Measurements from ENCODE around the gene ZKSCAN2.

The ZKSCAN2 gene

GRCh38 chr16:25199457-25199856 is 58.2 kb downstream of the ZKSCAN2 start:
- H3K36me3 ChIP-seq (ENCODE audit: control insufficient read depth in 2 of 2, insufficient read depth in 1 of 2, low read length in 2 of 2) = no peaks in the 10 kb centered on the region
- TF ChIP-seq ZNF843 (tag by site-specific recombination; IDR thresholded peaks at IDR 0.05) (no peak), ZNF560 (tag by site-specific recombination; IDR thresholded peaks at IDR 0.05; ENCODE audit: borderline replicate concordance) (no peak), ZBTB48 (tag by site-specific recombination; IDR thresholded peaks at IDR 0.05) (no peak)
- no peaks in the 10 kb centered on the region for H3K4me1 ChIP-seq (ENCODE audit: control insufficient read depth, insufficient read depth, low read length)
- CTCF ChIA-PET = interaction anchor here (0.6 to 1.5 kb wide), 3 partner anchors 9 to 118 kb away, joined by 3 to 6 read pairs (median 3); no protein-coding TSS in a partner anchor
- no peaks in the 10 kb centered on the region for H3K9me3 ChIP-seq (ENCODE audit: control insufficient read depth, insufficient read depth, low read depth, low read length)
- no peak overlapping the region for H3K27ac ChIP-seq (ENCODE audit: extremely low read depth, low read depth, low read length)
- POLR2A ChIA-PET = no interaction called here
- H3K4me3 ChIP-seq (ENCODE audit: low read depth, low read length) = no peak overlapping the region

GRCh38 chr16:25198021-25198420 is 59.6 kb downstream of the ZKSCAN2 start:
- CTCF ChIA-PET = no interaction called here
- no peaks in the 10 kb centered on the region for H3K9me3 ChIP-seq (ENCODE audit: control insufficient read depth, insufficient read depth, low read depth, low read length)
- TF ChIP-seq YY2 (tag by site-specific recombination; IDR thresholded peaks at IDR 0.05) = no peak
- TF ChIP-seq ZNF138 (tag by site-specific recombination; IDR thresholded peaks at IDR 0.05; ENCODE audit: borderline replicate concordance) = no peak
- no peak for TF ChIP-seq ZNF792 (tag by site-specific recombination; IDR thresholded peaks at IDR 0.05)
- no peak for TF ChIP-seq GLI4 (tag by site-specific recombination; IDR thresholded peaks at IDR 0.05)
- TF ChIP-seq ZNF335 (tag by site-specific recombination; conservative IDR thresholded peaks at IDR 0.05) = no peak
- TF ChIP-seq ZBTB49 (tag by site-specific recombination; IDR thresholded peaks at IDR 0.05; ENCODE audit: low read depth) = no peak
- TF ChIP-seq ZNF132 (tag by site-specific recombination; IDR thresholded peaks at IDR 0.05; ENCODE audit: borderline replicate concordance) = no peak
- TF ChIP-seq SP7 (tag by site-specific recombination; IDR thresholded peaks at IDR 0.05) = no peak
- TF ChIP-seq TCF7L2 (IDR thresholded peaks at IDR 0.05; ENCODE audit: borderline replicate concordance, low read depth, low read length) = no peak

GRCh38 chr16:25194273-25194878 is 63.3 kb downstream of the ZKSCAN2 start:
- CTCF ChIA-PET = no interaction called here
- POLR2A ChIA-PET = no interaction called here

More at GRCh38 chr16:25198021-25198420, 59.6 kb downstream of the ZKSCAN2 start:
- no peak overlapping the region for H3K27ac ChIP-seq (ENCODE audit: extremely low read depth, low read depth, low read length)
- no peaks in the 10 kb centered on the region for H3K36me3 ChIP-seq (ENCODE audit: control insufficient read depth in 2 of 2, insufficient read depth in 1 of 2, low read length in 2 of 2)
- POLR2A ChIA-PET = no interaction called here
- no peaks in the 10 kb centered on the region for H3K4me1 ChIP-seq (ENCODE audit: control insufficient read depth, insufficient read depth, low read length)
- H3K4me3 ChIP-seq (ENCODE audit: low read depth, low read length) = no peak overlapping the region

More at GRCh38 chr16:25194273-25194878, 63.3 kb downstream of the ZKSCAN2 start:
- TF ChIP-seq ZBTB10 (tag by site-specific recombination; IDR thresholded peaks at IDR 0.05) (no peak), ZNF184 (tag by site-specific recombination; IDR thresholded peaks at IDR 0.05) (no peak), RBAK (tag by site-specific recombination; IDR thresholded peaks at IDR 0.05) (no peak), ZNF221 (tag by site-specific recombination; IDR thresholded peaks at IDR 0.05; ENCODE audit: borderline replicate concordance) (no peak), ZFP3 (tag by site-specific recombination; IDR thresholded peaks at IDR 0.05; ENCODE audit: low read depth) (no peak), ZSCAN30 (tag by site-specific recombination; IDR thresholded peaks at IDR 0.05) (no peak), PRDM6 (tag by site-specific recombination; IDR thresholded peaks at IDR 0.05) (no peak), KLF10 (tag by site-specific recombination; IDR thresholded peaks at IDR 0.05) (no peak), PBX3 (CRISPR knock-in tag; IDR thresholded peaks at IDR 0.05) (no peak), ELK4 (IDR thresholded peaks at IDR 0.05; ENCODE audit: borderline replicate concordance, low read depth, low read length) (no peak)
- Histone ChIP-seq H3K9me3 (ENCODE audit: control insufficient read depth, insufficient read depth, low read depth, low read length) (no peaks in the 10 kb centered on the region), H3K4me3 (ENCODE audit: low read depth, low read length) (no peak overlapping the region), H3K36me3 (ENCODE audit: control insufficient read depth in 2 of 2, insufficient read depth in 1 of 2, low read length in 2 of 2) (no peaks in the 10 kb centered on the region), H3K27ac (ENCODE audit: extremely low read depth, low read depth, low read length) (no peak overlapping the region), H3K4me1 (ENCODE audit: control insufficient read depth, insufficient read depth, low read length) (no peaks in the 10 kb centered on the region)

Data from HEK293 (cell line).